Epithelial cell of prostate (primary cell): Measurements from ENCODE around the gene RAB27A.
"Not testable (repeated sequence)": the region's sequence is repeated elsewhere in the genome, so short reads cannot be mapped to it uniquely, and the experiment has no call there.

ENCODE experiments used
- DNase-seq: peaks from one replicate; pipeline ENCODE4 v3.0.0-alpha.2; 2011; ENCODE audit warnings: low read depth, low spot score
- H3K27ac ChIP-seq: fragments of 450-650 bp; 2 replicates; pipeline ENCODE4 v1.5.1; 2017; ENCODE audit warnings: mild to moderate bottlenecking

RAB27A gene

GRCh38 chr15:55283379-55284147, 6.0 kb downstream of the RAB27A start:
- no peak overlapping the region for H3K27ac ChIP-seq
- DNase-seq, result no peak

GRCh38 chr15:55282284-55282833, 7.3 kb downstream of the RAB27A start:
- no peak overlapping the region for H3K27ac ChIP-seq
- DNase-seq, result no peak

GRCh38 chr15:55281517-55282228, 7.9 kb downstream of the RAB27A start:
- no peak overlapping the region for H3K27ac ChIP-seq
- no peak for DNase-seq

- not testable (repeated sequence) for H3K27ac ChIP-seq, DNase-seq
These were observed 9.0 kb downstream of the RAB27A start for GRCh38 chr15:55280589-55280988.

- peak; percentile 39 for DNase-seq
- H3K27ac ChIP-seq, result peak overlapping the region; percentile 37
These were observed 9.8 kb downstream of the RAB27A start for GRCh38 chr15:55279746-55280351.

- H3K27ac ChIP-seq, result no peak overlapping the region
- no peak for DNase-seq
These were observed 10.4 kb downstream of the RAB27A start for GRCh38 chr15:55279100-55279745.

- no peak overlapping the region for H3K27ac ChIP-seq
- DNase-seq, result no peak
These were observed 11.9 kb downstream of the RAB27A start for GRCh38 chr15:55277715-55278114.

- DNase-seq, result no peak
- H3K27ac ChIP-seq, result no peak overlapping the region
These were observed 12.5 kb downstream of the RAB27A start for GRCh38 chr15:55277116-55277564.

- H3K27ac ChIP-seq, result no peak overlapping the region
- DNase-seq, result no peak
These were observed 13.3 kb downstream of the RAB27A start for GRCh38 chr15:55276324-55276723.

GRCh38 chr15:55270291-55270690, 19.3 kb downstream of the RAB27A start:
- no peak for DNase-seq
- no peak overlapping the region for H3K27ac ChIP-seq

GRCh38 chr15:55268176-55268695, 21.4 kb downstream of the RAB27A start:
- DNase-seq, result no peak
- no peak overlapping the region for H3K27ac ChIP-seq

GRCh38 chr15:55267401-55268175, 22.0 kb downstream of the RAB27A start:
- DNase-seq, result no peak
- H3K27ac ChIP-seq, result no peak overlapping the region

GRCh38 chr15:55266547-55266946, 23.1 kb downstream of the RAB27A start:
- DNase-seq, result no peak
- no peak overlapping the region for H3K27ac ChIP-seq

- DNase-seq, result no peak
- H3K27ac ChIP-seq, result no peak overlapping the region
These were observed 29.0 kb downstream of the RAB27A start for GRCh38 chr15:55260562-55261131.

GRCh38 chr15:55257938-55258337, 31.7 kb downstream of the RAB27A start:
- no peak for DNase-seq
- H3K27ac ChIP-seq, result no peak overlapping the region

- H3K27ac ChIP-seq, result peak overlapping the region; percentile 53
- DNase-seq, result no peak
These were observed 32.5 kb downstream of the RAB27A start for GRCh38 chr15:55257012-55257670.

- no peak for DNase-seq
- H3K27ac ChIP-seq, result peak overlapping the region; percentile 53
These were observed 33.2 kb downstream of the RAB27A start for GRCh38 chr15:55256281-55257011.

- DNase-seq, result no peak
- peak overlapping the region; percentile 53 for H3K27ac ChIP-seq
These were observed 33.9 kb downstream of the RAB27A start for GRCh38 chr15:55255714-55256113.
